NB4 (cell line): ENCODE results near the gene AKAP6.

ENCODE experiments used
- DNase-seq: peaks from one replicate; pipeline ENCODE4 v3.0.0; 2010; ENCODE audit warnings: low read depth
- H3K4me3 ChIP-seq: one replicate; pipeline ENCODE4 v1.5.1; 2011; ENCODE audit warnings: mild to moderate bottlenecking, low read depth, low read length, moderate library complexity
- MAX ChIP-seq: IDR thresholded peaks from 2 replicates; pipeline ENCODE4 v1.6.1; 2011; ENCODE audit warnings: low read depth, low read length
- MYC ChIP-seq: IDR thresholded peaks from 2 replicates; pipeline ENCODE4 v1.6.1; 2011; ENCODE audit warnings: low read depth, low read length
- POLR2A ChIP-seq: IDR thresholded peaks from 2 replicates; pipeline ENCODE4 v1.6.1; 2011; ENCODE audit warnings: mild to moderate bottlenecking; ENCODE audit not compliant: insufficient read length; ENCODE audit errors: extremely low read depth
- TF ChIP-seq, protein P1 (sequence below): IDR thresholded peaks from one replicate; pipeline ENCODE4 v1.5.1; 2012; ENCODE audit warnings: low read depth, low read length

The AKAP6 gene

DNA sequence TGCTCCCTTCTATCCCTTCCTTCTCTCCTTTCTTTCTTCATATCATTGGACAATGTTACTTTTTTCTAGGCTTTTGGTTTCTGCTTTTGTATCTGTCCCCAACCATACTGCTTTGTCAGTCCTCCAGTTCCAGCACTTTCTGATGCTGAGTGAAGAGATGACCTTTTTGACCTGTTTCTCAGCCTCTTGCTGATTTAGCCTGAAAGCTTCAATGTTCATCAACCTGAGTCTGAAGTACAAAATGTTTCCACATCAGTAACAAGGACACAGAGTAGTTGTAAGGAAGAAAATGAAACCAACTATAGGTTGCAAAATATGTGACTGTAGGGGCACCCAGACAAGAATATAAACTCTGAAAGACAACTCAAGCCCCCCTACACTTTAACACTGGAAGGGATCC is 25.2 kb upstream of the AKAP6 start:
- TF ChIP-seq MYC (no peak), MAX (no peak), POLR2A (no peak)
- TF ChIP-seq, protein P1, sequence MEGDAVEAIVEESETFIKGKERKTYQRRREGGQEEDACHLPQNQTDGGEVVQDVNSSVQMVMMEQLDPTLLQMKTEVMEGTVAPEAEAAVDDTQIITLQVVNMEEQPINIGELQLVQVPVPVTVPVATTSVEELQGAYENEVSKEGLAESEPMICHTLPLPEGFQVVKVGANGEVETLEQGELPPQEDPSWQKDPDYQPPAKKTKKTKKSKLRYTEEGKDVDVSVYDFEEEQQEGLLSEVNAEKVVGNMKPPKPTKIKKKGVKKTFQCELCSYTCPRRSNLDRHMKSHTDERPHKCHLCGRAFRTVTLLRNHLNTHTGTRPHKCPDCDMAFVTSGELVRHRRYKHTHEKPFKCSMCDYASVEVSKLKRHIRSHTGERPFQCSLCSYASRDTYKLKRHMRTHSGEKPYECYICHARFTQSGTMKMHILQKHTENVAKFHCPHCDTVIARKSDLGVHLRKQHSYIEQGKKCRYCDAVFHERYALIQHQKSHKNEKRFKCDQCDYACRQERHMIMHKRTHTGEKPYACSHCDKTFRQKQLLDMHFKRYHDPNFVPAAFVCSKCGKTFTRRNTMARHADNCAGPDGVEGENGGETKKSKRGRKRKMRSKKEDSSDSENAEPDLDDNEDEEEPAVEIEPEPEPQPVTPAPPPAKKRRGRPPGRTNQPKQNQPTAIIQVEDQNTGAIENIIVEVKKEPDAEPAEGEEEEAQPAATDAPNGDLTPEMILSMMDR, result no peak
- no peak for DNase-seq

GRCh38 chr14:32304296-32304695 is 24.8 kb upstream of the AKAP6 start:
- no peak for DNase-seq
- H3K4me3 ChIP-seq, result no peak overlapping the region
- TF ChIP-seq, protein P1, result no peak
- no peak for TF ChIP-seq POLR2A

More for the DNA sequence above, 25.2 kb upstream of the AKAP6 start:
- no peak overlapping the region for H3K4me3 ChIP-seq

GRCh38 chr14:32306549-32306948 is 22.5 kb upstream of the AKAP6 start:
- no peak overlapping the region for H3K4me3 ChIP-seq
- DNase-seq, result no peak
- no peak for TF ChIP-seq POLR2A
- TF ChIP-seq, protein P1, result no peak
- TF ChIP-seq MAX, result no peak
- no peak for TF ChIP-seq MYC

DNA sequence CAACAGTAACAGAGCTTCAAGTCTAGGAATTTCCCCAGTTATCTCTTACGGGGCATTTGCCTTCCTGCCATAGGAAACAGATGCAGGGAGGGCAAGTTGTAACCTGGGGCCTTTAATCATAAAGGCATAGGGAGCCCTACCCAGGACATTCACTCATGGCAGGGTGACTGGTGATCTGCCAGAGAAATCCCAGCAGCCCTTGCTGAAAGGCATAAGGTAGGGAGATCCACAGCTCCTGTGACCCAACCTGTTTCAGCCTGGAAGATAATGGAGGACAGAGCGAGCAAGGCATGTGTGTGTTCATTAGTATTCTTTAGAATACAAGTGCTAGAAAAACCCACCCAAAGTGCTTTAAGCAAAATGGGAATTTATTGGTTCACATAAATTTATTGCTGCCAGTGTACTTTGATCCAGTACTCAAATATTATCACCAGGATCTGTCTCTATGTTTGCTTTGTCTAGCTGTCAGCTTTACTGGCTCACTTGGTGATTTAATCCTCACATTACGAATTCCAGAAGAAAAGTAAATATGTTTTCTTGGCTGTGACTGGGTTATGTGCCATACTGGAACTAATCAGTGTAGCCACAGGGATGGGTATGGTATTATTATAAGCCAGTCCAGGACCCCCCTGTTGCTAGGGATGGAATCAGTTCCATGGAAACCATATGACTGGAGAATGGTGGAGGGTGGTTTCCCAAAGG is 21.1 kb upstream of the AKAP6 start:
- no peak for DNase-seq
- TF ChIP-seq, protein P1, result no peak
- TF ChIP-seq MYC, result no peak
- TF ChIP-seq MAX, result no peak
- TF ChIP-seq POLR2A, result no peak
- H3K4me3 ChIP-seq, result no peak overlapping the region

- DNase-seq, result no peak
- H3K4me3 ChIP-seq, result no peak overlapping the region
- no peak for TF ChIP-seq MAX
- no peak for TF ChIP-seq POLR2A
- TF ChIP-seq, protein P1, result no peak
- TF ChIP-seq MYC, result no peak
Observed at GRCh38 chr14:32310876-32311275, 18.2 kb upstream of the AKAP6 start.

DNA sequence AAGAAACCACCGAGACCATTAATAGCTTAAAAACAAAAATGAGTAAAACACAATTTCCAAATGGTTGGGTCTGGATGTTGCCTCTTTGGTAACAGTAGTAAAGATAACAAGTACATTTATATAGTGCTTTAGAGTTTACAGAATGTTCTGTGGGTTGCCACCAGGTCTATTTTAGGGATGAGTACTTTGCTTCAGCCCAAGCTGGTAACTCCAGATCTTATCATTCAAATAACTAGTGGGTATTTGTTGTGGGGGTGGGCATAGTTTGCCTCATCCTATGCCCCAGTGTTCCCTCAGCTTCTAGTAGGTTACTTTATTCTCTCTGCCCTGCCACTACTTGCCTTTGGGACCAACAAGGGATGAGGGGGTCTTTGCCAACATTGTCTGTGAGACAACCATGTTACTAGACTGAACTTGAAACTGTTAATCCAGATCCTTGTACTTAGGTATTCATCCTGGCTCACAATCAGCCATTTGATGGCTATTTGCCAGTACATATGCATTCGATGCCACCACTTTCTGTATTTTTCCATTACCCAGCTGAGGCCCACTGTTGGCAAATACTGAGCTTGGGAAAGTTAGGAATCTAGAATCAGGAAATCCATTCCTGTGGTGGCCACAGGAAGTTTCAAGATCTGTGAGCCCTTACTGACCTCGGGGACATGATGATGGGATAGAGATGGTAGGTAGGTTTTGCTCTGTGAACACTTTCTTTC is 17.6 kb upstream of the AKAP6 start:
- no peak overlapping the region for H3K4me3 ChIP-seq
- TF ChIP-seq POLR2A (no peak), MYC (no peak), MAX (no peak)
- TF ChIP-seq, protein P1, result no peak
- DNase-seq, result no peak
